ENCODE data around the gene SH3D21.
A peak's percentile ranks its signal among the peaks of the same experiment; 100 is the strongest.

GRCh38 chr1:36285443-36286101 is 20.6 kb upstream of the SH3D21 start:
- TF ChIP-seq CTCF (IDR thresholded peaks at IDR 0.05) (peak; percentile 50 to 52), POLR2A (IDR thresholded peaks at IDR 0.05) (no peak), EP300 (IDR thresholded peaks at IDR 0.05) (no peak)
